HL-60 (cell line): ENCODE data around the gene IL1A.
A peak's percentile ranks its signal among the peaks of the same experiment; 100 is the strongest.

ENCODE experiments used
- DNase-seq, 2 experiments: peaks; one replicate each; pipeline ENCODE4 v3.0.0-alpha.2; 2010 to 2020; ENCODE audit warnings: low read depth in 1 of 2, low spot score in 1 of 2
- H3K27ac ChIP-seq: fragments of 250-450 bp; sonication (Bioruptor Pico); replicated peaks from 2 replicates; pipeline ENCODE4 v1.5.1; 2020; ENCODE audit warnings: mild to moderate bottlenecking, moderate library complexity
- H3K27me3 ChIP-seq: fragments of 250-450 bp; sonication (Bioruptor Pico); 2 replicates; pipeline ENCODE4 v1.5.1; 2021; ENCODE audit warnings: mild to moderate bottlenecking, moderate library complexity; ENCODE audit not compliant: insufficient read depth, poor library complexity, severe bottlenecking
- H3K4me3 ChIP-seq: replicated peaks from 2 replicates; pipeline ENCODE4 v1.5.1; 2011; ENCODE audit warnings: mild to moderate bottlenecking, control low read depth, low read length; ENCODE audit not compliant: insufficient read depth
- GABPA ChIP-seq: IDR thresholded peaks from 2 replicates; pipeline ENCODE4 v1.6.1; 2012; ENCODE audit warnings: low read depth
- POLR2AphosphoS5 ChIP-seq: IDR thresholded peaks from 2 replicates; pipeline ENCODE4 v1.6.1; 2012; ENCODE audit warnings: low read depth
- SPI1 ChIP-seq: IDR thresholded peaks from 2 replicates; pipeline ENCODE4 v1.6.1; 2012; ENCODE audit warnings: low read depth, mild to moderate bottlenecking, borderline replicate concordance
- TF ChIP-seq, protein P1 (sequence below): IDR thresholded peaks from one replicate; pipeline ENCODE4 v1.5.1; 2011; ENCODE audit warnings: low read length, control low read depth, inconsistent platforms; ENCODE audit not compliant: insufficient read depth
- TF ChIP-seq, protein P2 (sequence below): IDR thresholded peaks from 2 replicates; pipeline ENCODE4 v1.6.1; 2012; ENCODE audit warnings: low read depth; ENCODE audit not compliant: insufficient replicate concordance

IL1A gene

DNA sequence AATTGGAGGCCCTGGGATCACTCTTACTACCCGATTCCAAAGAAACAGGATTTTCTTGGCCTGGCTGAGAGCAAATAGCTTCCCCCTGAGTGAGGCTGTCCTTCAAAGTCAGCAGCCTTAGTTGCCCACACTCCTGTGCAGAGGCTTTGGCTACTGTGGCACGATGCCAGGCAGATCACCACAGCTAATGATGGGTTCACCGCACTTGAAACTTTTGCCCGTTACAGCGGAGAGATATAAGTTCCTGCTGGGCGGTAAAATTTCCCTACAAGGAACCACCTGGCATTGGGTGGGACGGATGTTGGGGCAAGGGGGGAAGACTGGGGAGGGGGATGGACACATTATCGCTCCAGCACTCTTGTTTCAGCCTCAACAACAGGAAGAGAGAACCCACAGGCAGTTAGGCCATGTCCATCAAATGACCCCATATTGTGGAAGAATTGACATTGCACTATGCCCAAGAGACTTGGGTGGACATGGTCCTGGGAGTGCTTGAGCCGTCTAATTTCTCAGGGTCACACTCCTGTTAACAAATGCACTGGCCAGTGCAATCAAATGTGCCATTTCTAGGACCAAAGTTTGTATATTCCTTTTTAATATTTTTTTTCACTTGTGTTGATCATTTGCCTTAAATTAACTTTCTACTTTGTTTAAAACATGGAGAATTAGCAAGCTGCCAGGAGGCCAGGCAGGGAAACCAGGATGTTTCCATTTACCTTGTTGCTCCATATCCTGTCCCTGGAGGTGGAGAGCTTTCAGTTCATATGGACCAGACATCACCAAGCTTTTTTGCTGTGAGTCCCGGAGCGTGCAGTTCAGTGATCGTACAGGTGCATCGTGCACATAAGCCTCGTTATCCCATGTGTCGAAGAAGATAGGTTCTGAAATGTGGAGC is 47.9 kb upstream of the IL1A start:
- DNase-seq = peak in 1 of 2 experiments; percentile 64
- Histone ChIP-seq H3K27me3 (no peaks in the 10 kb centered on the region), H3K4me3 (no peak overlapping the region), H3K27ac (no peak overlapping the region; the same call in 1 of the 2 replicates)
- no peak for TF ChIP-seq SPI1
- TF ChIP-seq, protein P1, sequence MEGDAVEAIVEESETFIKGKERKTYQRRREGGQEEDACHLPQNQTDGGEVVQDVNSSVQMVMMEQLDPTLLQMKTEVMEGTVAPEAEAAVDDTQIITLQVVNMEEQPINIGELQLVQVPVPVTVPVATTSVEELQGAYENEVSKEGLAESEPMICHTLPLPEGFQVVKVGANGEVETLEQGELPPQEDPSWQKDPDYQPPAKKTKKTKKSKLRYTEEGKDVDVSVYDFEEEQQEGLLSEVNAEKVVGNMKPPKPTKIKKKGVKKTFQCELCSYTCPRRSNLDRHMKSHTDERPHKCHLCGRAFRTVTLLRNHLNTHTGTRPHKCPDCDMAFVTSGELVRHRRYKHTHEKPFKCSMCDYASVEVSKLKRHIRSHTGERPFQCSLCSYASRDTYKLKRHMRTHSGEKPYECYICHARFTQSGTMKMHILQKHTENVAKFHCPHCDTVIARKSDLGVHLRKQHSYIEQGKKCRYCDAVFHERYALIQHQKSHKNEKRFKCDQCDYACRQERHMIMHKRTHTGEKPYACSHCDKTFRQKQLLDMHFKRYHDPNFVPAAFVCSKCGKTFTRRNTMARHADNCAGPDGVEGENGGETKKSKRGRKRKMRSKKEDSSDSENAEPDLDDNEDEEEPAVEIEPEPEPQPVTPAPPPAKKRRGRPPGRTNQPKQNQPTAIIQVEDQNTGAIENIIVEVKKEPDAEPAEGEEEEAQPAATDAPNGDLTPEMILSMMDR = no peak
- TF ChIP-seq GABPA = no peak
- no peak for TF ChIP-seq POLR2AphosphoS5
- TF ChIP-seq, protein P2, sequence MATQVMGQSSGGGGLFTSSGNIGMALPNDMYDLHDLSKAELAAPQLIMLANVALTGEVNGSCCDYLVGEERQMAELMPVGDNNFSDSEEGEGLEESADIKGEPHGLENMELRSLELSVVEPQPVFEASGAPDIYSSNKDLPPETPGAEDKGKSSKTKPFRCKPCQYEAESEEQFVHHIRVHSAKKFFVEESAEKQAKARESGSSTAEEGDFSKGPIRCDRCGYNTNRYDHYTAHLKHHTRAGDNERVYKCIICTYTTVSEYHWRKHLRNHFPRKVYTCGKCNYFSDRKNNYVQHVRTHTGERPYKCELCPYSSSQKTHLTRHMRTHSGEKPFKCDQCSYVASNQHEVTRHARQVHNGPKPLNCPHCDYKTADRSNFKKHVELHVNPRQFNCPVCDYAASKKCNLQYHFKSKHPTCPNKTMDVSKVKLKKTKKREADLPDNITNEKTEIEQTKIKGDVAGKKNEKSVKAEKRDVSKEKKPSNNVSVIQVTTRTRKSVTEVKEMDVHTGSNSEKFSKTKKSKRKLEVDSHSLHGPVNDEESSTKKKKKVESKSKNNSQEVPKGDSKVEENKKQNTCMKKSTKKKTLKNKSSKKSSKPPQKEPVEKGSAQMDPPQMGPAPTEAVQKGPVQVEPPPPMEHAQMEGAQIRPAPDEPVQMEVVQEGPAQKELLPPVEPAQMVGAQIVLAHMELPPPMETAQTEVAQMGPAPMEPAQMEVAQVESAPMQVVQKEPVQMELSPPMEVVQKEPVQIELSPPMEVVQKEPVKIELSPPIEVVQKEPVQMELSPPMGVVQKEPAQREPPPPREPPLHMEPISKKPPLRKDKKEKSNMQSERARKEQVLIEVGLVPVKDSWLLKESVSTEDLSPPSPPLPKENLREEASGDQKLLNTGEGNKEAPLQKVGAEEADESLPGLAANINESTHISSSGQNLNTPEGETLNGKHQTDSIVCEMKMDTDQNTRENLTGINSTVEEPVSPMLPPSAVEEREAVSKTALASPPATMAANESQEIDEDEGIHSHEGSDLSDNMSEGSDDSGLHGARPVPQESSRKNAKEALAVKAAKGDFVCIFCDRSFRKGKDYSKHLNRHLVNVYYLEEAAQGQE = no peak

DNA sequence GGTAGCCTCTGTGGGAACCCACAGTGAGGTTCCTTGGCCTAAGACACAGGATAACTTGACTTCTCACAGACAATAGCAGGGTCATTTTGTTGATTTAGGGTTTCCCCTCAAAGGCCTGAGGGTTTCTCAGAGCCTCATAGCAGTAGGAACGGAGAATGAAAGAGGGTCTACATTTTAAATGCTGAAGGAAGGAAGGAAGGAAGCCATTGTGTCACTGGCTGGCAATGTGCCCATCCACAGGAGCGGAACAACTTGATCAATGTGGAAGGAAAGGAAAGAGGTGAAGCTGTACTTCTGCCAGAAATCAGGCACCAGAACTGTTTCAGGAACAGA is 47.2 kb upstream of the IL1A start:
- peak; percentile 39 to 43 for DNase-seq
- no peak overlapping the region for H3K4me3 ChIP-seq
- TF ChIP-seq, protein P2 = no peak
- TF ChIP-seq, protein P1 = no peak
- TF ChIP-seq POLR2AphosphoS5 = no peak
- TF ChIP-seq GABPA = no peak
- no peak for TF ChIP-seq SPI1
- H3K27me3 ChIP-seq = no peaks in the 10 kb centered on the region
- H3K27ac ChIP-seq = no peak overlapping the region; the same call in 1 of the 2 replicates

DNA sequence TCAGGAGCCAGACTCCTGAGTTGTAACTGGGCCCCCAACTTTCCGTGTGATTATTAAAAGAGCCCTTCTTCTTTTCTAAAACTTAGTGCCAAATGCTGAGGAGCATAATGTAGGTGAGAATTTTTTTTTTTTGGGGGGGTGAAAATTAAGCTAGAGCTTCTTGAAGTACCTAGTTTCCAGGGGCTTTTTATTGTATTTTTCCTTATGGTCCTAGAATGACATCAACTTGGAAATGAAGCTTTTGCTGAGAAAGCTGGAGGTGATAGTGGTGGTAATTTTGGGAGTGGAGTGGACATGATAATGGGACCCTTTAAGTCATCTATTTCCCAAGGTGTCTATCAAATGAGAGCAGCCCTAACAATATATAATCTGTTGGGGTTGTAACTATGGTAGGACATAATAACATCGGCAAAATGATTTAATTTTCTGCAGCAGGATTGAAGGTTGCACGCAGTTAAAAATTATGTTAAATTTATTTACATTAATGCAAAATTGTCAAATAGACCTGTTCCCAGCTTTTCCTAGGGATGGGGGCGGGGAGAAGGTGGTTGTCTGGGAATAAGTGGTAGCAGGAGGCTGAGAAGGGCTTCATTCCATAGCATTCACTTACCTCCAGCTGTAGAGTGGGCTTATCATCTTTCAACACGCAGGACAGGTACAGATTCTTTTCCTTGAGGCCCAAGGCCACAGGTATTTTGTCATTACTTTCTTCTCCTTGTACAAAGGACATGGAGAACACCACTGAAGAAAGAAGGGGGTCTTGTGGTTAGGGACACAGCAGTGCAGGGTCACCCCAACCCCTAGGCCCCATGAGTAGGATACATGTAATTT is 46.6 kb upstream of the IL1A start:
- no peak for DNase-seq
- no peak overlapping the region; the same call in 1 of the 2 replicates for H3K27ac ChIP-seq
- H3K4me3 ChIP-seq = no peak overlapping the region
- no peaks in the 10 kb centered on the region for H3K27me3 ChIP-seq
- TF ChIP-seq SPI1 (no peak), POLR2AphosphoS5 (no peak), GABPA (no peak)
- TF ChIP-seq, protein P1 = no peak
- TF ChIP-seq, protein P2 = no peak
